Stimulated activated effector memory CD8-positive, alpha-beta T cell treated with anti-CD3 and anti-CD28 coated beads, Interleukin-12 subunit alpha, Interleukin-12 subunit beta, amount 100 ng/mL, for 72 hours (primary cell): Measurements from ENCODE around the gene MALT1.
"Not testable (repeated sequence)": the region's sequence is repeated elsewhere in the genome, so short reads cannot be mapped to it uniquely, and the experiment has no call there.

Source experiments
- ATAC-seq: fragments of 150-1000 bp; cut with Tn5 transposase; 2 replicates; pipeline ENCODE4 v1.10.0; 2021
- DNase-seq, 2 donors: peaks; one replicate each; pipeline ENCODE4 v3.0.0; 2021 to 2022; ENCODE audit warnings: low spot score in 2 of 2
- H3K27ac Mint-ChIP-seq: one replicate; pipeline ENCODE4 v1.8.0; 2022; ENCODE audit warnings: mild to moderate bottlenecking, mixed read lengths
- H3K36me3 Mint-ChIP-seq: one replicate; pipeline ENCODE4 v1.8.0; 2022; ENCODE audit warnings: mild to moderate bottlenecking, mixed read lengths
- H3K4me1 Mint-ChIP-seq: one replicate; pipeline ENCODE4 v1.8.0; 2022; ENCODE audit warnings: mixed read lengths
- H3K4me3 Mint-ChIP-seq: one replicate; pipeline ENCODE4 v1.8.0; 2022; ENCODE audit warnings: mild to moderate bottlenecking, mixed read lengths
- H3K9me3 Mint-ChIP-seq: one replicate; pipeline ENCODE4 v1.8.0; 2022; ENCODE audit warnings: mixed read lengths

Gene MALT1

GRCh38 chr18:58727776-58728500, 56.7 kb downstream of the MALT1 start:
- DNase-seq (no peak), ATAC-seq (no peak)
- Mint-ChIP-seq H3K4me3 (no peak overlapping the region), H3K4me1 (peaks cover 4% of the 10 kb centered on the region), H3K36me3 (peaks cover 50% of the 10 kb centered on the region), H3K9me3 (no peaks in the 10 kb centered on the region), H3K27ac (no peak overlapping the region)

- Mint-ChIP-seq H3K36me3 (peaks cover 49% of the 10 kb centered on the region), H3K4me1 (peaks cover 4% of the 10 kb centered on the region), H3K9me3 (no peaks in the 10 kb centered on the region), H3K4me3 (no peak overlapping the region), H3K27ac (no peak overlapping the region)
- no peak for DNase-seq
- ATAC-seq, result no peak
Measured at GRCh38 chr18:58728719-58729118, 57.5 kb downstream of the MALT1 start.

GRCh38 chr18:58730618-58731017, 59.4 kb downstream of the MALT1 start:
- Mint-ChIP-seq H3K4me1 (peaks cover 4% of the 10 kb centered on the region), H3K27ac (no peak overlapping the region), H3K36me3 (peaks cover 56% of the 10 kb centered on the region), H3K9me3 (no peaks in the 10 kb centered on the region), H3K4me3 (no peak overlapping the region)
- DNase-seq, result no peak
- no peak for ATAC-seq

GRCh38 chr18:58732471-58732870, 61.2 kb downstream of the MALT1 start:
- ATAC-seq (no peak), DNase-seq (no peak)
- H3K4me3 Mint-ChIP-seq, result no peak overlapping the region
- no peak overlapping the region for H3K27ac Mint-ChIP-seq
- peaks cover 4% of the 10 kb centered on the region for H3K4me1 Mint-ChIP-seq
- peaks cover 75% of the 10 kb centered on the region for H3K36me3 Mint-ChIP-seq
- no peaks in the 10 kb centered on the region for H3K9me3 Mint-ChIP-seq

GRCh38 chr18:58733866-58734265, 62.6 kb downstream of the MALT1 start:
- peaks cover 78% of the 10 kb centered on the region for H3K36me3 Mint-ChIP-seq

GRCh38 chr18:58738322-58738721, 67.1 kb downstream of the MALT1 start:
- no peaks in the 10 kb centered on the region for H3K4me1 Mint-ChIP-seq
- H3K36me3 Mint-ChIP-seq, result peaks cover 93% of the 10 kb centered on the region
- no peaks in the 10 kb centered on the region for H3K9me3 Mint-ChIP-seq
- DNase-seq, result no peak
- no peak for ATAC-seq
- H3K27ac Mint-ChIP-seq, result no peak overlapping the region
- no peak overlapping the region for H3K4me3 Mint-ChIP-seq

More at GRCh38 chr18:58733866-58734265, 62.6 kb downstream of the MALT1 start:
- ATAC-seq, result no peak
- DNase-seq, result no peak
- H3K4me3 Mint-ChIP-seq, result no peak overlapping the region
- H3K9me3 Mint-ChIP-seq, result no peaks in the 10 kb centered on the region
- H3K4me1 Mint-ChIP-seq, result peaks cover 4% of the 10 kb centered on the region
- H3K27ac Mint-ChIP-seq, result no peak overlapping the region

GRCh38 chr18:58745914-58746313, 74.6 kb downstream of the MALT1 start:
- peak overlapping the region; percentile 32 for H3K27ac Mint-ChIP-seq
- peaks cover 92% of the 10 kb centered on the region for H3K36me3 Mint-ChIP-seq
- no peaks in the 10 kb centered on the region for H3K4me1 Mint-ChIP-seq
- no peak for ATAC-seq
- DNase-seq, result no peak
- peaks cover 3% of the 10 kb centered on the region for H3K9me3 Mint-ChIP-seq
- no peak overlapping the region for H3K4me3 Mint-ChIP-seq

GRCh38 chr18:58748899-58749595, 77.8 kb downstream of the MALT1 start:
- Mint-ChIP-seq H3K27ac (no peak overlapping the region), H3K36me3 (peaks cover 66% of the 10 kb centered on the region), H3K4me3 (no peak overlapping the region), H3K9me3 (peaks cover 3% of the 10 kb centered on the region), H3K4me1 (no peaks in the 10 kb centered on the region)
- ATAC-seq (no peak), DNase-seq (no peak)

GRCh38 chr18:58753976-58754375, 82.7 kb downstream of the MALT1 start:
- Mint-ChIP-seq H3K4me1 (peaks cover 8% of the 10 kb centered on the region), H3K27ac (no peak overlapping the region)

GRCh38 chr18:58754544-58755068, 83.3 kb downstream of the MALT1 start:
- peaks cover 16% of the 10 kb centered on the region for H3K36me3 Mint-ChIP-seq
- no peak overlapping the region for H3K27ac Mint-ChIP-seq
- H3K9me3 Mint-ChIP-seq, result no peaks in the 10 kb centered on the region
- no peak overlapping the region for H3K4me3 Mint-ChIP-seq
- peaks cover 8% of the 10 kb centered on the region for H3K4me1 Mint-ChIP-seq
- ATAC-seq (peak; percentile 11), DNase-seq (peak in 1 of 2 donors; percentile 47)

More at GRCh38 chr18:58753976-58754375, 82.7 kb downstream of the MALT1 start:
- H3K4me3 Mint-ChIP-seq, result no peak overlapping the region
- ATAC-seq (no peak), DNase-seq (peak in 1 of 2 donors; percentile 25)
- H3K36me3 Mint-ChIP-seq, result peaks cover 22% of the 10 kb centered on the region
- H3K9me3 Mint-ChIP-seq, result no peaks in the 10 kb centered on the region

GRCh38 chr18:58755304-58756010, 84.2 kb downstream of the MALT1 start:
- peaks cover 8% of the 10 kb centered on the region for H3K36me3 Mint-ChIP-seq
- DNase-seq (peak in 1 of 2 donors; percentile 46), ATAC-seq (peak; percentile 9)
- H3K4me3 Mint-ChIP-seq, result no peak overlapping the region
- peak overlapping the region; percentile 43 for H3K27ac Mint-ChIP-seq
- H3K9me3 Mint-ChIP-seq, result no peaks in the 10 kb centered on the region
- peaks cover 8% of the 10 kb centered on the region for H3K4me1 Mint-ChIP-seq

GRCh38 chr18:58756148-58756547, 84.9 kb downstream of the MALT1 start:
- Mint-ChIP-seq H3K27ac (peak overlapping the region; percentile 43), H3K9me3 (no peaks in the 10 kb centered on the region), H3K36me3 (peaks cover 6% of the 10 kb centered on the region), H3K4me1 (peaks cover 10% of the 10 kb centered on the region), H3K4me3 (no peak overlapping the region)
- peak; percentile 5 for ATAC-seq
- peak in 1 of 2 donors; percentile 48 for DNase-seq

- DNase-seq (peak in 1 of 2 donors; percentile 46), ATAC-seq (no peak)
- H3K36me3 Mint-ChIP-seq, result peaks cover 6% of the 10 kb centered on the region
- no peak overlapping the region for H3K27ac Mint-ChIP-seq
- H3K4me1 Mint-ChIP-seq, result peaks cover 16% of the 10 kb centered on the region
- H3K9me3 Mint-ChIP-seq, result no peaks in the 10 kb centered on the region
- no peak overlapping the region for H3K4me3 Mint-ChIP-seq
Measured at GRCh38 chr18:58756596-58757240, 85.5 kb downstream of the MALT1 start.

GRCh38 chr18:58757351-58757750, 86.1 kb downstream of the MALT1 start:
- not testable (repeated sequence) for H3K36me3 Mint-ChIP-seq, H3K9me3 Mint-ChIP-seq, H3K27ac Mint-ChIP-seq, ATAC-seq, H3K4me3 Mint-ChIP-seq
- peak in 1 of 2 donors; percentile 43 for DNase-seq
- H3K4me1 Mint-ChIP-seq, result peaks cover 19% of the 10 kb centered on the region

- DNase-seq (peak in 1 of 2 donors; percentile 37), ATAC-seq (no peak)
- no peak overlapping the region for H3K4me3 Mint-ChIP-seq
- peak overlapping the region; percentile 13 for H3K27ac Mint-ChIP-seq
- peaks cover 6% of the 10 kb centered on the region for H3K36me3 Mint-ChIP-seq
- H3K9me3 Mint-ChIP-seq, result no peaks in the 10 kb centered on the region
- peaks cover 25% of the 10 kb centered on the region for H3K4me1 Mint-ChIP-seq
Measured at GRCh38 chr18:58758046-58758445, 86.8 kb downstream of the MALT1 start.
